Measurements from ENCODE around the gene SLC26A1.
A peak's percentile ranks its signal among the peaks of the same experiment; 100 is the strongest.
"Not testable (repeated sequence)": the region's sequence is repeated elsewhere in the genome, so short reads cannot be mapped to it uniquely, and the experiment has no call there.

The SLC26A1 gene

DNA sequence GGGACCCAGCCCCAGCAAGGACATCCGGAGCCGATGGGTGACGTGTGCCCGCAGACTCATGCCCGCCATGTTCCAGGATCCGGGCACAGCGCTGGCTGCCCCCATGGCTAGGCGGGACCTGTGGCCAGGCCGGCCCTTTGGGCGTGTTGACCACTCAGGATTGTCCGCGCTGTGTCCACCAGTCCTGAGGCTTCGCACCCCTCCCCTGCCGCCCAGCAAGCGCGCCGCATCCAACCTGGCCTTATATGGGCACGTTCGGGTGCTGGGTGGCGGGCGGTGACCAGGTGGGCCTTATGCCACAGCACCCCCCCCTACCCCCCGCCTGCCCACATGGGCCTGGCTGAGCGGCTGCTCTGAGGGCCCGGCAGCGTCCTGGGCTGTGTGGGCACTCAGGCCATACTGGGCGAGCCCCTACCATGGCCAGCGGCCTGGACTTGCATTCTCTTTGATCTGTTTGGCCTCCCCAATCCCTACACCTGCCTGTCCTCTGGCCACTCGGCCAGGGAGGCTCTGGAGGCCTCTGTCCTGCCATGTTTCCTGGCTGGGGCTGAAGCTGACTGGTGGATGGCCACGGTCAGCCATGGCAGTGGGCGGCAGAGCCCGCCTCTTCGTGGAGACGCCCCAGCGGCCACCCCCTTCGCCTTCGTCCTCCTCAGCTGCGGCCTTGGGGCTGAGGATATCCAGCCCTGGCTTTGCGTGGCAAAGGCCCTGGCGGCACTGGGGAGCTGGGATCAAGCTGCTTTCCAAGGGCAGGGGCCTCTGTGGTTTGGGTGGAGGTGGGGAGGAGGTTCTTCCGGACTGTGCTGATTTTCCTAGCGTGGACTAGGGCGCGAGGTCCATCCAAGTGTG is 20.2 kb upstream of the SLC26A1 start:
- DNase-seq (ENCODE audit: low read depth), result no peak

DNA sequence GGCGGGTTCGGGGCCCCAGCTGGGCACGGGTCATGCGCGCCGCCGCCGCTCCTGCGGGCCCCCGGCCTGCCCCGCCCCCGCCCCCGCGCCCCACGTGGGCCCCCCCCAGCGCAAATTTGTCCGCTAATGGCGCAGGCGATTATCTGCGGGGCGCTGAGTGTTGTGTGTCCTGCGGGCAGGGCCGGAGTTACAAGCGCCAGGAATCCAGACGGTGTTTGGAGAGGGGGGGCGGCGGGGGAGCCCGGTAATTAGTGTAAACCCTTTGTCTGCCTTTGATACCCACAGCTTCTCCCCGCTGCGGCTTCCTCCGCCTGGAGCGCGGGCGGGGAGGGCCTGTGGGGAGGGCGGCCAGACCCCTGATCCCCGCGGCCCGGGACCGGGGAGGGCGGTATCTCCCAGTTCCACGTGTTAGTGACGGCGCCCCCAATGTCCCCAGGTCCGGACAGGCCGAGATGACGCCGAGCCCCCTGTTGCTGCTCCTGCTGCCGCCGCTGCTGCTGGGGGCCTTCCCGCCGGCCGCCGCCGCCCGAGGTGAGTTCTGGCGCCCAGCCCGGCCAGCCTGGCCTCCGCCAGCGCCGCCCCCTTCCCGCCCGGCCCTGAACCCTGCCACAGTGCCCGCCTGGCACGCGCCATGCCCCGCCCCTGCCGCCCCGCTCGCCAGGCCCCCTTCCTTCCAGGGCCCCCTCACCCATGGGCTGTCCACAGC is 19.0 kb upstream of the SLC26A1 start:
- DNase-seq (ENCODE audit: low read depth), result peak; percentile 33

DNA sequence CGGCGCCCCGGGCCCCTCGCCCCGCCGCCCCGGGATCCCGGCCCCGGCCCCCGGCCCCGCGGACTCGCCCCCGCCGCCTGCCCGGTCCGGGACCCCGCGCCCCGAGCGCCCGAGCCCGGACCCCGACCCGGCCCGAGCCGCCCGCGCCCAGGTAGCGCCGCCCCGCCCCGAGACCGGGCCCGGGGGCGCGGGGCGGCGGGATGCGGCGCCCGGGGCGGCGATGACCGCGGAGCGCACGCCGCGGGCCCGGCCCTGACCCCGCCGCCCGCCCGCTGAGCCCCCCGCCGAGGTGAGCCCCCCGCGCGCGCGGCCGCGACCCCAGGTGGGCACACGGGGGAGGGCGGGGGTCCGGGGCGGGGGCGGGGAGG is 18.4 kb upstream of the SLC26A1 start:
- no peak for DNase-seq (ENCODE audit: low read depth)

DNA sequence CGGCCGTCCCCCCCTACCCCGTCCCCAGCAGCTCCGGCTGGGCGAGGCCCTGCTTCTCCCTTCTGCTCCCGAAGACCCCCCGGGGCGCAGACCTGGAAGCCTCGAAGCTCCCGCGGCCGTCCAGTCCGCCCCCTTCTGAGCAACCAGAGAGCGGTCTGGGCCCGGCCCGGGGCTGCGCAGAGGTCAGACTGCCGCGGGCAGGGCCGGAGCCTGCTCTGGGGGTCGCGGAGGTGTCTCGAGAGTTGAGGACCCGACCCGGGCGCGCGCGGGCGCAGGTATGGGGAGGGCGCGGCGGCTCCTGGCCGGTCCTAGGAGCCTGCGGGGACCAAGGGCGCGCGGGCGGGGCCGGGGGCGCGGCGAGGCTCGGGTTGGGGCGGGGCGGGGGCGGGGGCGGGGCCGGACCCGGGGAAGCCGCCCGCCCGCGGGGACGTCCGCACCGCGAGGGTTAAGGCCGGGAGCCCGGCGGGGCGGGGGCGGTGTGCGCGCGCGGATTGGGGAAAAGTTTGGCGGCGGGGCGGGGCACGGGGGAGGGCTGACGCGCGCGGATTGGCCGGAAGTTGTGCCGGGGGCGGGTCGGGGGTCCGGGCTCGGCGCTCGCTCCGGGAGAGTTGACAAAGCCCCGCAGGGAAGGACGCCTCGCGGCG is 17.9 kb upstream of the SLC26A1 start, which contains the start of gene FGFRL1:
Gene FGFRL1 (plus strand): TSS at position 605 of the 644 bp plus-strand sequence. CDS start 860 bp downstream, outside the sequence.
- DNase-seq (ENCODE audit: low read depth), result peak; percentile 84

DNA sequence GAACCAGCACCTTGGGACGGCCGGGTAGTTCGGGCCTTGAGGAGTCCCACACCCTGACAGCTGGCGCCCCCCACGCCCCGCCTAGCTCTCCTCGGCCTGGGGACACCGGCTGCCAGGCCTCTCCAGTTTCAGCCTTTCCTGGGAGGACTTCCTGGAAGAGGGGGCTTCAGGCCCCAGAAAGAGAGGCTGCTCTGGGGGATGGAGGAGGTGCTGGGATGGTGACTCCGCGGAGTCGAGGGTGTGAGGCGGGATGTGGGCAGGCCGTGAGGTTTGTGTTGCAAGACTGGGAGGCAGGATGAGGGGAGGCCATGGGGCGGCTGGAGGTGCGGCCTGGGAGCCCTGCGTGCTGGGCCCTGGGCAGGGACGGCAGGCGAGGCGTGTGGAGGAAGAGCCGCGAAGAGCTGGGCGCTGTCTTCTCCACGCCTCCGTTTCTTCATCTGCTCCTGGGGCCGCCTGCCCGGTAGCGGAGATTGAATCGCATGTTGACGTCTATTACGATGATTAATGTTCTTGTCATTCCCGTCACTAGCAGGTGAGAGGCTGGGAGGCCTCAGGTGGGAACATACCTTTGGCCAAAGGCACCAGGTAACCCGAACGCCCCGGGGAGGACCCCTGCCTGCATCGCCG is 17.3 kb upstream of the SLC26A1 start:
- peak; percentile 47 for DNase-seq (ENCODE audit: low read depth)

DNA sequence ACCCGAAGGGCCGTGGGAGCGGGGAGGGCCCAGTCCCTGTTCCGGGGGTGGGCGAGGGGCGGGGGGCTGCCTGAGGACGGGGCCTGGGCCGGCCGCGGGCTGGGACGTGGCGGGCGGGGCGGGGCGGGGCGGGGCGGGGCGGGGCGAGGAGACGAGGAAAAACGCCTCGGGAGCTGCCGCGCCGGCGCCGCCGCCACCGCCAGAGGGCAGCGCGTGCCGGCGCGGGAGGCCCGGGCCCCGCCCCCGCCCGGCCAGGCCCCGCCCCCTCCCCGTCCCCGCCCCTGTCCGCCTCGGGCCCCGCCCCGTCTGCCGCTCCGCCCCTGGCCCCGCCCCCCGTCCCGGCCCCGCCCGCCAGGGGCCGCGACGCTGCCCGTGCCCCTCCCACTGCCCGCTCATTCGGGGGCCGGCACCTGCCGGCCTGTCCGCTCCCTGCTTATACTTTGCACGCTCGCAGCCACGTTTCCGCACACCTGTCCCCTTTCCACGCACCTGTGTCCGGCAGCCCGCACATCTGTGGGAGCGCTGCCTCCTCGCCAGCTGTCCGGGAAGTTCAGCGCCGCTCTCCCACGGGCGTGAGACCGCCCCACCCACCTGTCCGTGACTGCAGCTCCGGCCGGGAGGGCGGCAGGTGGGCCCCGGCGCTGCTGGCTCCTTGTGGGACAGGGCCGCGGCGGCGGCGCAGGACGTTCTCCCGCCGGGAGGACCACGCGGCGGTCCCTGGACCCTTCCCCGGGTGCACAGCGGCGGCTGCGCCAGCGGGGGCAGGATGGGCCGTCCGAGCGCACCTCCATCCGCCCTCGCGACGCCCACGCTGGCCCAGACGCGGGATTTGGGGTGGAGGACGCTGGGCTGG is 16.6 kb upstream of the SLC26A1 start:
- DNase-seq (ENCODE audit: low read depth), result peak; percentile 62

DNA sequence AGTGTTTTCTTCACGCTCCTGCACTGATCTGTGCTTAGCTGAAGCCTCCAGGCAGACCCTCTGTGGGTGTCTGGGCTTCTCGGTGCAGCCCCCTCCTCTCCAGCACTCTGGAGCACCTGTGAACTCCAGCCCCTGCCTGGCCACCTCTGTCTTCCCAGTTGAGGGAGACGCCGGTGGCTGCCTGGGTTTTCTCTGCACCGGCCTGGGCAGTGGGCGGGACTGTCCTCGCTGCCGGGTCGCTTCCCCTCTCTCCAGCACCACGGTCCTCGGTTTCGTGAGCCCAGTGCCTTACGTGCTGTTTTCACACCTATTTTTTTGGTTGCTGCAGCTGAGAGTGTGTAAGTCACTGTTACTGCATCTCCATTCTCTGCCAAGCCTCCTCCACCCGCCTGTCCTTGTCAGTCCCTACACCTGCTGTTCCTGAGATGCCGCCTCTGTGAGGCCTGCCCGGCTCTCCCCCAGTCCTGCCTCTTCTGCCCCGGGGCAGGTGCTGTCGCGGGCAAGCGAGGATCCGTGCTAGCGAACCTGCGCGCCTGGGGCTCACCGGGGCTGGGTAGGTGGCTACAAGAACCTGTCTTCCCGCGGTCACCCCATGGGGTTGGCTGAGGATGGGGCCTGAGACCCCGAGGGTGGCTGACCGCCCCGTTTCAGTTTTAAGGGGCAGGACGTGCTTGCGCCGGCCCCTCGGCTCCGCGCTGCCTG is 15.8 kb upstream of the SLC26A1 start:
- DNase-seq (ENCODE audit: low read depth), result no peak

DNA sequence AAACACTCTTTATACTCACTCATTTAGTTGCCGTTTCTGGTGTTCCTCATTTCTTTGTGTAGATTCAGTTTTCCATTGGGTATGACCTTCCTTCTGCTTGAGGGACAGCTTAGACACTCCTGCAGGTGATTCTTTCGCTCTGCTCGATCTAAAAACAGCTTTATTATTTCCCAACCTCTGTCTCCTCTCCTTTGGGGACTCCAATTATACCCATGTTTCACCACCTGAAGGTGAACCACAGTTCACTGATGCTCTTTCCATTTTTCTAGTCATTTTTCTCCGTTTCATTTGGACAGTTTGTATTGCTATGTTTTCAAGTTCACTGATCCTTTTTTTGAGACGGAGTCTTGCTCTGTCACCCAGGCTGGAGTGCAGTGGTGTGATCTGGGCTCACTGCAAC is 13.7 kb upstream of the SLC26A1 start:
- DNase-seq (ENCODE audit: low read depth), result no peak

DNA sequence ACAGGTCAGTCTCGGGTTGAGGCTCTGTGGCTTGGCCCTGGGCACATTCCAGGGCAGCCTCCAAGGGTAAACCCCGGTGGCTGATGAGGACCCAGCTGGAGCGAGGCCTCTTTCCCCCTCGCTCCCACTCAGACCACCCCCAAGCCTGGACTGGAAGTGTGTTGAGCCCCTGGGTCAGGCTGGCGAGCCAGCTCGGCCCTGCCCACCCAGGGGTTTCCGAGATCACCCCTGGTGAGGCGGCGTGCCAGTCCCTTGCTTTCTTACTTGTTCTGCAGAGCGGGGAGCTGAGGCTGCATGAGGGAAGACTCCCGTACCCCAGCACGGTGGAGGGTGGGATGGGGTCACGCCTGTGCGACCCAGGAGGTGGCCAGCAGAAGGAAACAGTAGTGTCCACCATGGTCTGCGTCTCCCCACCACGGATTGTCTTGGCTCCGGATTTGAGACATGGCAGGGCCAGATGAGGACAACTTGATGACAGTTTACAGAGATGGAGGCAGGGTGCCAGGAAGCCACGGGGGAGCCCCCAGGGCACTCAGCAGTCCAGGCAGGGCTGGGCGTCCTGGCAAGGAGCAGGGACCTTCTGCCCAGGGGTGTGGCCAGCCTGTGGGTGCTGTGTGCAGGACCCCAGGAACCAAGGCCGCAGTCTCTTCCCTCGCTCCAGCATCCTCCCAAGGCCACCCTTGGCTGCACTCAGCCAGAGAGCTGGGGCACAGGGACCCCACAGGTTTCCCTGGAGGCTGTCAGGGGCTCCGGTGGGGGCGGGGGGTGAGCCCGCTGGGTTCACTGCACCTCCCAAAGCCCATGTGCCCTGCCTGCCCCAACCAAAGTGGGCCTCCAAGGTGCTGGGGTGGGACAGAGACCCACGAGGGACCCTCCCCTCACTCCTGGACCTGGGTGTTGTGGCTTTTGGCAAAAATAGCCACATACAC is 11.6 kb upstream of the SLC26A1 start:
- no peak for DNase-seq (ENCODE audit: low read depth)

DNA sequence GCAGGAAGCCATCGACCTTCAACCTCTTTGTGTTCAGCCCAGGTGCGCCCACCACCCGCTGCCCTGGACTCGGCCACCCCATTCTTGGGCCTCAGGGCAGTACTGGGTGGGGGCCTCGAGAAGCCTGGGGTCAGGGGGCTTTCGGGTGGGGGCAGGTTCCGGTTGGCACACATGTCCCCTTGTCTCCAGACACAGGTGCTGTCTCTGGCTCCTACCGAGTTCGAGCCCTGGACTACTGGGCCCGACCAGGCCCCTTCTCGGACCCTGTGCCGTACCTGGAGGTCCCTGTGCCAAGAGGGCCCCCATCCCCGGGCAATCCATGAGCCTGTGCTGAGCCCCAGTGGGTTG is 10.8 kb upstream of the SLC26A1 start:
- no peak for DNase-seq (ENCODE audit: low read depth)

DNA sequence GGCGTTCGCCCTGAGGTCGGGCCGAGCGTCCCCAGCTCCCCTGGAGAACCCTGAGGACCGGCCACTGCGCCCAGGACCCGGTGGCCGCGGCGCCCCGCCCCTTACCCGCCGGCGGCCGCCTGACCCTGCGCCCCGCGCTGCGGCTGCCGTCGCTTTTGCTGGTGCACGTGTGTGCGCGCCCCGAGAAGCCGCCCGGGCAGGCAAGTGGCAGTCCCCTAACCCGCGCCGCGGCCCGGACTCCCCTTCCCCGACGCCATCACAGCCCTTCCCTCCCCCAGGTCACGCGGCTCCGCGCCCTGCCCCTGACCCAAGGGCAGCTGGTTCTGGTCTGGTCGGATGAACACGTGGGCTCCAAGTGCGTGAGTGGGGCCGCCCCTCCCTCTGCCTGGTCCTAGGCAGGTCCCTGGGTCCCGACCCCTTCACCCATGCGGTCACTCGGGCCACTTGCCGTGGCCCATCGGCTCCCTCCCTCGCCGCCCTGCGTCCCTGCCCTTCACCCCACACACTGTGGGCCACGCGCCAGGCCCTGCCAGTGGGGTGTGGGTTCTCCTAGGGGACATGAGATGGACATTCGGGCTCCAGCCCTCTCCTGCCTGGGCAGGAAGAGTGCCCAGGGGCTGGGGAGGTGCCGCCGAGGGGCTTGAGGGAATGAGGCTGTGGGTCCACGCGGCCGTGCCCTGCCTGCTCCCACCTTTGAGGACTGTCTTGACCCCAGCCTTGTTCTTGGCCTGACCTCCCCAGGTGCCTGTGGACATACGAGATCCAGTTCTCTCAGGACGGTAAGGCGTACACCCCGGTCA is 10.3 kb upstream of the SLC26A1 start:
- no peak for DNase-seq (ENCODE audit: low read depth)

DNA sequence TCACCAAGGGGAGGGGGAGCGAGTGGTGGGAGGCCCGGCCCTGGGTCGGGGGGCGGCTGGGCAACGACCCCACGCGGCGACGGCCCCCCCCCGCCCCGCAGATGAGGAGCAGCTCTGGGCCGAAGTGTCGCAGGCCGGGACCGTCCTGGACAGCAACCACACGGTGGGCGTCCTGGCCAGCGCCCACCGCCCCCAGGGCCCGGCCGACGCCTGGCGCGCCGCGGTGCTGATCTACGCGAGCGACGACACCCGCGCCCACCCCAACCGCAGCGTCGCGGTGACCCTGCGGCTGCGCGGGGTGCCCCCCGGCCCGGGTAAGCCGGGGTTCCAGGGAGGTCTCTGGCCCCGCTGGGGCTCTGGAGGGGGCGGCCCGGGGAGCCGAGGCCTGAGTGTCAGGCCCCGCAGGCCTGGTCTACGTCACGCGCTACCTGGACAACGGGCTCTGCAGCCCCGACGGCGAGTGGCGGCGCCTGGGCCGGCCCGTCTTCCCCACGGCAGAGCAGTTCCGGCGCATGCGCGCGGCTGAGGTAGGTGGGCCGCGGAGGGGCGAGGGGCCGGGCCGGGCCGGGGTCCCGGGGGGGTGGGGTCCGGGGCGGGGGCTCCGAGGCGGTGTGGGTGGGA is 9.5 kb upstream of the SLC26A1 start:
- DNase-seq (ENCODE audit: low read depth), result no peak

DNA sequence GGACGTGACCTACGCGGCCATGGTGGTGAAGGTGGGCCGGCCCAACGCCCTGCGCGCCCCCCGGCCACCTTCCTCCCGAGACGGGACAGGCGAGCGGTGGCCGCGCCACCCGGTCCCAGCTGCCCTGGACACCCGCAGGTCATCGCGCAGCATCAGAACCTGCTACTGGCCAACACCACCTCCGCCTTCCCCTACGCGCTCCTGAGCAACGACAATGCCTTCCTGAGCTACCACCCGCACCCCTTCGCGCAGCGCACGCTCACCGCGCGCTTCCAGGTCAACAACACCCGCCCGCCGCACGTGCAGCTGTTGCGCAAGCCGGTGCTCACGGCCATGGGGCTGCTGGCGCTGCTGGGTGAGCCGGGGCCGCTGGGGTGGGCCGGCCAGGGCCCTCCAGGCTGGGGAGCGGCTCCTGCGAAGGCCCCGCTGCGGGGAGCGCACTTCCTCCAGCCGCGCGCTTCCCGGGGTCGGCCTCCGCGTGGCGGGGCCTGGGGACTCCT is 9.0 kb upstream of the SLC26A1 start:
- DNase-seq (ENCODE audit: low read depth), result no peak

DNA sequence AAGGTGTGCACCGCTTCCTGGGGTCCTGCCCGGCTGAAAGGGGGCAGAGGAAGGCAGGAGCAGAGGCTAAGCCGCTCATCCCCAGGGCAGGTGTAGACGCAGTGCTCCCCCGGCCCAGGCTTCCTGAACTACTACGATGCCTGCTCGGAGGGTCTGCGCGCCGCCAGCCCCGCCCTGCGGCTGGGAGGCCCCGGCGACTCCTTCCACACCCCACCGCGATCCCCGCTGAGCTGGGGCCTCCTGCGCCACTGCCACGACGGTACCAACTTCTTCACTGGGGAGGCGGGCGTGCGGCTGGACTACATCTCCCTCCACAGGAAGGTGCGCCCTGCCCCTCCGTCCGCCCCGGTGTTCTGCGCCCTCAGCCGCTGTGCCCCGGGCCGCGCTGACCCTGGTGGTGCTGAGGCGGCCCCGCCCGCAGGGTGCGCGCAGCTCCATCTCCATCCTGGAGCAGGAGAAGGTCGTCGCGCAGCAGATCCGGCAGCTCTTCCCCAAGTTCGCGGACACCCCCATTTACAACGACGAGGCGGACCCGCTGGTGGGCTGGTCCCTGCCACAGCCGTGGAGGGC is 8.4 kb upstream of the SLC26A1 start:
- DNase-seq (ENCODE audit: low read depth), result no peak

DNA sequence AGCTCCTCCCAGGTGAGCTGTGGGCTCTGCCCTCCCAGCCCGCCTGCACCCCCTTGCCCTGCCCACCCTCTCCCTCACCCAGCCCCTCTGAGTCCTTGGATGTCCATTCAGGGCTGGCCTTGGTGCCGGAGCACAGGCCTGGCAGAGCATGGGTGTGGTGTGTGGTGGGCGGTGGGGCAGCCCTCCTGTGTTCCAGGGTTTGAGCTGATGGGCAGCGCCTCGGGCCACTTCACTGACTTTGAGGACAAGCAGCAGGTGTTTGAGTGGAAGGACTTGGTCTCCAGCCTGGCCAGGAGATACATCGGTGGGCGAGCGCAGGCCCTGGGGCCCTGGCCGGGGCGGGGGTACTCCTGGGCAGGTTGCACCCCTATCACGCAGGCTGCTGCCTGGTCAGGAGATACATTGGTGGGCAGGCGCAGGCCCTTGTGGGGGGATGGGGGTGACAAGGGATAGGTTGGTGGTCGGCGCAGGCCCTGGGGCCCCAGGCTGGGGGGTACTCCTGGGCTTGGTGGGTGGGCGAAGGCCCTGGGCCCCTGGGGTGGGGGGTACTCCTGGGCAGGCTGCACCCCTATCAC is 7.6 kb upstream of the SLC26A1 start:
- DNase-seq (ENCODE audit: low read depth), result no peak

DNA sequence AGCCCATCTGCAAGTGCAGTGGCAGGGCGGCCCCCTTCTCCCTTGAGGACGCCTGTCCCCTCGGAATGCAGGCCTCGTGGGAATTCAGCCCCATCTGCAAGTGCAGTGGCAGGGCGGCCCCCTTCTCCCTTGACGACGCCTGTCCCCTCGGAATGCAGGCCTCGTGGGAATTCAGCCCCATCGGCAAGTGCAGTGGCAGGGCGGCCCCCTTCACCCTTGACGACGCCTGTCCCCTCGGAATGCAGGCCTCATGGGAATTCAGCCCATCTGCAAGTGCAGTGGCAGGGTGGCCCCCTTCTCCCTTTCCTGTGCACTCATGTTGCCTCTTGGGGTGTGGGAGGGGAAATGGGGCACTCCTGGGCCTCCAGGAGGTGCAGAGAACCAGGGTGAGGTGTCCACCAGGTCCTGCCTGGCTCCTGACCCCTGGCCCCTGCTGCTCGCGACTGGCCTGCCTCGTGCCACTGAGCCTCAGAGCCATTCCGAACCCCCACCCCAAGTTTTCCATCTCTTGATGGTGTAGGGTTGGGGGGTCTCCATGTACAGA is 6.8 kb upstream of the SLC26A1 start:
- no peak for DNase-seq (ENCODE audit: low read depth)

DNA sequence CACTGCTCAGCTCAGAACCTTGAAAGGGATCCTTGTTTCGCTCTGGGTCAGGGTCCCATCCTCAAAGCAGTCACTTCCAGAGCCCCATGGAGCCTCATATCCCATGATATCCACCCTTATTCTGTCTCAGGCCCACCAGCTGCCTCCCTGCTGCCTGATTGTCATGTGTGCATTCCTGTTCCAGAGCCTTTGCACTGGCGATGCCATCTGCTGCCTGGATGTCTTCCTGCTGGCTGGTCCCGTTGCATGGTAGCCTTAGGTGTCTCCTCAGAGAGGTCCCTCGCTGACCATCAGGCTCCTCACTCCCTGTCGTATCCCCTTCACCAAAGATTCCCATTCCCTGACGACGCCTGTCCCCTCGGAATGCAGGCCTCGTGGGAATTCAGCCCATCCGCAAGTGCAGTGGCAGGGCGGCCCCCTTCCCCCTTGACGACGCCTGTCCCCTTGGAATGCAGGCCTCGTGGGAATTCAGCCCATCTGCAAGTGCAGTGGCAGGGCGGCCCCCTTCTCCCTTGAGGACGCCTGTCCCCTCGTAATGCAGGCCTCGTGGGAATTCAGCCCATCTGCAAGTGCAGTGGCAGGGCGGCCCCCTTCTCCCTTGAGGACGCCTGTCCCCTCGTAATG is 6.1 kb upstream of the SLC26A1 start:
- DNase-seq (ENCODE audit: low read depth), result not testable (repeated sequence)

Measured in T-helper 22 cell (primary cell).